GM12878 (cell line): ENCODE results near the gene RIN1. TPM values are rescaled to one million over a fixed set of nuclear protein-coding genes. Genes with fewer than 3 reads are reported as not detected.
"Not testable (repeated sequence)": the region's sequence is repeated elsewhere in the genome, so short reads cannot be mapped to it uniquely, and the experiment has no call there.

ENCODE experiments used
- ATAC-seq: fragments of 200-7000 bp; cut with Tn5 transposase; 3 replicates; pipeline ENCODE4 v1.9.1; 2020; ENCODE audit warnings: mild to moderate bottlenecking, moderate library complexity
- BruUV-seq: library from RNA; stranded (reverse); fragments of 400-500 nt; replicated peaks from 2 replicates; lab custom pipeline; 2021; lab: Mats Ljungman, UMichigan
- CTCF ChIA-PET: fragments of 300-600 bp; sonication (Branson Sonifier 250); formaldehyde crosslinking; extraction: SDS; loops from one replicate; lab custom pipeline; 2021; ENCODE audit warnings: inconsistent platforms; lab: Yijun Ruan, JAX
- POLR2A ChIA-PET: fragments of 350-600 bp; formaldehyde crosslinking; extraction: SDS; loops from one replicate; lab custom pipeline; 2021; ENCODE audit warnings: inconsistent platforms; lab: Charles Lee
- RAD21 ChIA-PET: fragments of 300-600 bp; sonication (Branson Sonifier 250); formaldehyde crosslinking; loops from one replicate; lab custom pipeline; 2023; ENCODE audit warnings: antibody characterized with exemption; ENCODE audit not compliant: unreplicated experiment; lab: Charles Lee
- SMC1A ChIA-PET: fragments of 300-600 bp; sonication (Branson Sonifier 250); formaldehyde crosslinking; loops from one replicate; lab custom pipeline; 2023; ENCODE audit not compliant: unreplicated experiment, uncharacterized antibody; lab: Charles Lee
- DNase-seq: peaks from one replicate; pipeline ENCODE4 v3.0.0-alpha.2; 2011; ENCODE audit warnings: low read depth, low spot score
- FAIRE-seq: peaks from 3 replicates; lab custom pipeline; 2011; peaks lifted over from hg19 to GRCh38; lab: Jason Lieb, UNC
- H2AFZ ChIP-seq: 2 replicates; pipeline ENCODE4 v1.6.0; 2011; ENCODE audit warnings: low read depth, low read length, control low read depth; ENCODE audit not compliant: control insufficient read depth
- H3K27ac ChIP-seq: 2 replicates; pipeline ENCODE4 v1.5.1; 2011; ENCODE audit warnings: control low read depth; ENCODE audit not compliant: control insufficient read depth, insufficient read depth
- H3K27me3 ChIP-seq, 2 experiments: replicated peaks in 1 of 2; 2 replicates each; pipeline versions ENCODE4 v1.6.0 to v1.6.1; 2011; ENCODE audit warnings: low read length in 1 of 2; ENCODE audit not compliant: control insufficient read depth in 2 of 2, insufficient read depth in 2 of 2
- H3K36me3 ChIP-seq, 2 experiments: 2 replicates each; pipeline ENCODE4 v1.5.1; 2011; ENCODE audit warnings: low read length in 1 of 2; ENCODE audit not compliant: control insufficient read depth in 2 of 2, insufficient read depth in 2 of 2
- H3K4me1 ChIP-seq: 2 replicates; pipeline ENCODE4 v1.6.1; 2011; ENCODE audit warnings: mild to moderate bottlenecking, low read length, moderate library complexity, mixed read lengths; ENCODE audit not compliant: control insufficient read depth, insufficient read depth
- H3K4me2 ChIP-seq: 2 replicates; pipeline ENCODE4 v1.6.0; 2011; ENCODE audit warnings: control low read depth; ENCODE audit not compliant: control insufficient read depth, insufficient read depth
- H3K4me3 ChIP-seq: fragments of 200-600 bp; sonication (generic); 2 replicates; pipeline ENCODE4 v1.5.1; 2016
- H3K79me2 ChIP-seq: 2 replicates; pipeline ENCODE4 v1.6.0; 2011; ENCODE audit warnings: low read length; ENCODE audit not compliant: control insufficient read depth, insufficient read depth
- H3K9ac ChIP-seq: 2 replicates; pipeline ENCODE4 v1.8.0; 2011; ENCODE audit warnings: low read length, control low read depth, mixed read lengths; ENCODE audit not compliant: control insufficient read depth, insufficient read depth
- H3K9me3 ChIP-seq: replicated peaks from 3 replicates; pipeline ENCODE4 v1.5.1; 2011; ENCODE audit warnings: mild to moderate bottlenecking, low read length; ENCODE audit not compliant: control insufficient read depth, insufficient read depth
- H4K20me1 ChIP-seq: 2 replicates; pipeline ENCODE4 v1.6.0; 2011; ENCODE audit not compliant: control insufficient read depth, insufficient read depth
- JUNB ChIP-seq: IDR thresholded peaks from 2 replicates; pipeline ENCODE4 v1.6.1; 2016; ENCODE audit warnings: antibody characterized with exemption, mild to moderate bottlenecking
- KAT2A ChIP-seq: conservative IDR thresholded peaks from 2 replicates; pipeline ENCODE4 v1.6.1; 2011; ENCODE audit warnings: low read depth, low read length; ENCODE audit not compliant: control insufficient read depth
- WGBS: methylation state at CpG from one replicate; pipeline ENCODE4 v1.1.6; 2016; ENCODE audit warnings: low lambda C conversion rate; ENCODE audit not compliant: insufficient replicate concordance, insufficient coverage; ENCODE audit errors: missing lambda C conversion rate; 5-methylcytosine and 5-hydroxymethylcytosine counted together
- in situ Hi-C: fragments of 300-500 bp; cut with MboI; formaldehyde crosslinking; loops from 9 replicates; pipeline ENCODE4 v1.14.3; 2018; ENCODE audit warnings: mixed read lengths
- intact Hi-C: fragments of 100-400 bp; cut with micrococcal nuclease; formaldehyde crosslinking; loops from one replicate; pipeline ENCODE4 v1.14.2; 2022; ENCODE audit not compliant: unreplicated experiment
- polyA plus RNA-seq, 11 experiments: library from polyadenylated mRNA; depleted of rRNA in 4 of 11; unstranded in 6 of 11; stranded (reverse) in 5 of 11; fragments of >200 nt; fragmentation: Nextera tagmentation in 4 of 11; fragmentation: Illumina TruSeq in 1 of 11; extraction: Ambion mirVana in 4 of 11; extraction: Trizol in 1 of 11; gene quantifications; 1 replicate in 1 of 11; 2 replicates in 10 of 11; pipeline versions ENCODE4 v1.2.1 to v1.2.3, GENCODE V29; 2011 to 2016; ENCODE audit warnings: inconsistent platforms in 2 of 11, missing spikeins in 2 of 11, low read depth in 1 of 11
- total RNA-seq, 4 experiments: library from RNA; depleted of rRNA in 3 of 4; stranded (reverse); fragments of >200 nt in 3 of 4; fragmentation: Illumina TruSeq in 1 of 4; extraction: Trizol in 1 of 4; gene quantifications; 2 replicates each; pipeline versions ENCODE4 v1.2.1 to v1.2.3, GENCODE V29; 2013 to 2021
- TF ChIP-seq, protein P1 (sequence below): IDR thresholded peaks from 2 replicates; pipeline ENCODE4 v1.6.1; 2011; ENCODE audit warnings: borderline replicate concordance, low read depth, mild to moderate bottlenecking, moderate library complexity, mixed read lengths, low read length; ENCODE audit not compliant: insufficient read depth; ENCODE audit errors: extremely low read length

RIN1 gene
- total and polyA plus RNA-seq, 10 of the 15 experiments (the other 5 are each of a cell fraction or from before 2014, with no cell fraction given): 0.04 to 0.69 (median 0.22) TPM; not detected in 1

GRCh38 chr11:66321606-66322005 lies 14.6 kb downstream of the RIN1 start:
- SMC1A ChIA-PET: interaction anchor here (1.0 kb wide), 1 partner anchor 9 kb away, joined by 3 read pairs; no protein-coding TSS in a partner anchor
- WGBS: 80% methylated on average over 4 of the region's 4 CpGs
- Histone ChIP-seq H3K36me3 (no peaks in the 10 kb centered on the region), H4K20me1 (no peaks in the 10 kb centered on the region), H3K4me3 (no peak overlapping the region), H2AFZ (no peak overlapping the region), H3K27me3 (no peaks in the 10 kb centered on the region; a peak in 1 of 4 replicates), H3K27ac (no peak overlapping the region), H3K79me2 (no peaks in the 10 kb centered on the region), H3K4me2 (no peak overlapping the region), H3K9me3 (no peaks in the 10 kb centered on the region; the same call in 2 of the 3 replicates), H3K9ac (no peak overlapping the region), H3K4me1 (peaks cover 18% of the 10 kb centered on the region)
- ATAC-seq (no peak), DNase-seq (no peak), FAIRE-seq (no peak)
- BruUV-seq: no TSS peak
- TF ChIP-seq JUNB (no peak), KAT2A (no peak)
- TF ChIP-seq, protein P1, sequence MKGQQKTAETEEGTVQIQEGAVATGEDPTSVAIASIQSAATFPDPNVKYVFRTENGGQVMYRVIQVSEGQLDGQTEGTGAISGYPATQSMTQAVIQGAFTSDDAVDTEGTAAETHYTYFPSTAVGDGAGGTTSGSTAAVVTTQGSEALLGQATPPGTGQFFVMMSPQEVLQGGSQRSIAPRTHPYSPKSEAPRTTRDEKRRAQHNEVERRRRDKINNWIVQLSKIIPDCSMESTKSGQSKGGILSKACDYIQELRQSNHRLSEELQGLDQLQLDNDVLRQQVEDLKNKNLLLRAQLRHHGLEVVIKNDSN: no peak
- RAD21 ChIA-PET: interaction anchor here (1.5 kb wide), 1 partner anchor 9 kb away, joined by 5 read pairs; no protein-coding TSS in a partner anchor
- CTCF ChIA-PET: interaction anchor here (1.9 kb wide), 1 partner anchor 9 kb away, joined by 8 read pairs; no protein-coding TSS in a partner anchor
- POLR2A ChIA-PET: no interaction called here
- in situ Hi-C loops (no loop called here), intact Hi-C loops (no loop called here)

GRCh38 chr11:66320748-66321147 lies 15.5 kb downstream of the RIN1 start:
- in situ Hi-C loops, H3K79me2 ChIP-seq, H3K9me3 ChIP-seq, FAIRE-seq, H3K27ac ChIP-seq, H4K20me1 ChIP-seq, H3K36me3 ChIP-seq, BruUV-seq, POLR2A ChIA-PET, SMC1A ChIA-PET, H3K4me2 ChIP-seq, H3K9ac ChIP-seq, intact Hi-C loops, DNase-seq, H2AFZ ChIP-seq, RAD21 ChIA-PET, H3K27me3 ChIP-seq, H3K4me3 ChIP-seq, CTCF ChIA-PET, ATAC-seq: not testable (repeated sequence)
- 71% methylated on average over 6 of the region's 6 CpGs for WGBS
- H3K4me1 ChIP-seq: peaks cover 18% of the 10 kb centered on the region

DNA sequence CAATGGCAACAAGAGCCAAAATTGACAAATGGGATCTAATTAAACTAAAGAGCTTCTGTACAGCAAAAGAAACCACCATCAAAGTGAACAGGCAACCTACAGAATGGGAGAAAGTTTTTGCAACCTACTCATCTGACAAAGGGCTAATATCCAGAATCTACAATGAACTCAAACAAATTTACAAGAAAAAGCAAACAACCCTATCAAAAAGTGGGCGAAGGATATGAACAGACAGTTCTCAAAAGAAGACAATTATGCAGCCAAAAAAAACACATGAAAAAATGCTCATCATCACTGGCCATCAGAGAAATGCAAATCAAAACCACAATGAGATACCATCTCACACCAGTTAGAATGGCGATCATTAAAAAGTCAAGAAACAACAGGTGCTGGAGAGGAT lies 15.9 kb downstream of the RIN1 start:
- H3K9ac ChIP-seq, H2AFZ ChIP-seq, BruUV-seq, H3K4me3 ChIP-seq, CTCF ChIA-PET, DNase-seq, H3K27ac ChIP-seq, H3K79me2 ChIP-seq, H3K4me2 ChIP-seq, H3K9me3 ChIP-seq, H4K20me1 ChIP-seq, SMC1A ChIA-PET, in situ Hi-C loops, intact Hi-C loops, H3K36me3 ChIP-seq, RAD21 ChIA-PET, H3K27me3 ChIP-seq, POLR2A ChIA-PET, ATAC-seq, FAIRE-seq: not testable (repeated sequence)
- peaks cover 18% of the 10 kb centered on the region for H3K4me1 ChIP-seq
- WGBS: 81% methylated on average over 2 of the region's 2 CpGs
